Loucy (cell line): ENCODE measurements around the gene NCBP2.

Experiments
- H2AFZ ChIP-seq: fragments of 200-600 bp; sonication (generic); 2 replicates; pipeline ENCODE4 v1.6.0; 2016; ENCODE audit warnings: antibody characterized with exemption, mild to moderate bottlenecking, low read length, moderate library complexity
- H3F3A ChIP-seq: fragments of 200-600 bp; 2 replicates; pipeline ENCODE4 v1.6.0; 2016; ENCODE audit warnings: antibody characterized with exemption, low read depth, mild to moderate bottlenecking
- H3K27me3 ChIP-seq: fragments of 200-600 bp; sonication (generic); 2 replicates; pipeline ENCODE4 v1.6.1; 2014; ENCODE audit warnings: low read length, mild to moderate bottlenecking; ENCODE audit not compliant: insufficient read depth, poor library complexity, severe bottlenecking
- H3K36me3 ChIP-seq: fragments of 200-600 bp; sonication (generic); 2 replicates; pipeline ENCODE4 v1.6.1; 2016; ENCODE audit warnings: low read length; ENCODE audit not compliant: insufficient read depth
- H3K4me1 ChIP-seq: fragments of 200-600 bp; sonication (generic); 2 replicates; pipeline ENCODE4 v1.5.1; 2014; ENCODE audit warnings: low read length, mild to moderate bottlenecking; ENCODE audit not compliant: insufficient read depth, poor library complexity, severe bottlenecking
- H3K4me2 ChIP-seq: fragments of 200-600 bp; sonication (generic); 2 replicates; pipeline ENCODE4 v1.6.0; 2014; ENCODE audit warnings: antibody characterized with exemption, low read length, low read depth, mild to moderate bottlenecking; ENCODE audit not compliant: poor library complexity, severe bottlenecking
- H3K4me3 ChIP-seq: fragments of 200-600 bp; sonication (generic); 2 replicates; pipeline ENCODE4 v1.5.1; 2014; ENCODE audit warnings: low read length, mild to moderate bottlenecking, mixed read lengths; ENCODE audit not compliant: poor library complexity, severe bottlenecking
- H3K79me2 ChIP-seq: fragments of 200-600 bp; sonication (generic); 2 replicates; pipeline ENCODE4 v1.6.1; 2014; ENCODE audit warnings: low read length; ENCODE audit not compliant: insufficient read depth
- H3K9ac ChIP-seq: fragments of 200-600 bp; sonication (generic); 2 replicates; pipeline ENCODE4 v1.6.0; 2014; ENCODE audit warnings: mild to moderate bottlenecking, low read depth, low read length, moderate library complexity; ENCODE audit not compliant: poor library complexity, severe bottlenecking
- H3K9me2 ChIP-seq: fragments of 200-600 bp; sonication (generic); replicated peaks from 2 replicates; pipeline ENCODE4 v1.6.1; 2016; ENCODE audit warnings: low read depth, low read length, mixed read lengths
- H3K9me3 ChIP-seq: fragments of 200-600 bp; sonication (generic); 2 replicates; pipeline ENCODE4 v1.6.1; 2014; ENCODE audit warnings: mild to moderate bottlenecking, antibody characterized with exemption, low read length, low read depth; ENCODE audit not compliant: insufficient read depth
- H4K20me1 ChIP-seq: fragments of 200-600 bp; sonication (generic); 2 replicates; pipeline ENCODE4 v1.6.0; 2014; ENCODE audit warnings: antibody characterized with exemption, low read length, mild to moderate bottlenecking; ENCODE audit not compliant: insufficient read depth, poor library complexity, severe bottlenecking
- EZH2phosphoT487 ChIP-seq: fragments of 200-600 bp; IDR thresholded peaks from 2 replicates; pipeline ENCODE4 v1.6.1; 2018; ENCODE audit warnings: antibody characterized with exemption, mild to moderate bottlenecking, moderate library complexity, borderline replicate concordance
- TF ChIP-seq, protein P1 (sequence below): fragments of 200-600 bp; sonication (generic); conservative IDR thresholded peaks from 2 replicates; pipeline ENCODE4 v1.5.1; 2014; ENCODE audit warnings: mild to moderate bottlenecking, antibody characterized with exemption, low read length

NCBP2 gene

DNA sequence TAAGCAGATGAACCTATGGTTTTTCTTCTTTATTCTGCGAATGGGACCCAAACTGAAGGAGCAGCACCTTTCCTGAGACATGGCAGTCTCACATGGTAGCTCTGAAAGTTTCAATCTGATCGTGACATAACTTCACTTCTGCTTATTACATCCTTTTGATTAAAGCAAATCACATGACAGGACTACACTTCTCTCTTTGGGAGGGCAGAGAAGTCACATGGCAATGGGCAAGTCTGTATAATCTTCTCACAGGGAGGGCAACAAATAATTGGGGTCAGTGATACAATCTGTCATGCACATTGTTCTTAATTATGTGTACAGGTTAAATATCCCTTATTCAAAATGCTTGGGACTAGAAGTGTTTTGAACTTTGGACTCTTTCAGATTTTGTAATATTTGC, 21.6 kb downstream of the NCBP2 start:
- Histone ChIP-seq H3K79me2 (no peaks in the 10 kb centered on the region), H3K9ac (no peak overlapping the region), H3F3A (no peaks in the 10 kb centered on the region), H3K9me3 (no peaks in the 10 kb centered on the region), H2AFZ (no peak overlapping the region), H3K4me2 (no peak overlapping the region), H3K4me1 (no peaks in the 10 kb centered on the region), H3K4me3 (no peak overlapping the region), H3K9me2 (no peaks in the 10 kb centered on the region), H3K27me3 (no peaks in the 10 kb centered on the region), H4K20me1 (no peaks in the 10 kb centered on the region), H3K36me3 (peaks cover 33% of the 10 kb centered on the region; the same call in 1 of the 2 replicates)
- TF ChIP-seq, protein P1, sequence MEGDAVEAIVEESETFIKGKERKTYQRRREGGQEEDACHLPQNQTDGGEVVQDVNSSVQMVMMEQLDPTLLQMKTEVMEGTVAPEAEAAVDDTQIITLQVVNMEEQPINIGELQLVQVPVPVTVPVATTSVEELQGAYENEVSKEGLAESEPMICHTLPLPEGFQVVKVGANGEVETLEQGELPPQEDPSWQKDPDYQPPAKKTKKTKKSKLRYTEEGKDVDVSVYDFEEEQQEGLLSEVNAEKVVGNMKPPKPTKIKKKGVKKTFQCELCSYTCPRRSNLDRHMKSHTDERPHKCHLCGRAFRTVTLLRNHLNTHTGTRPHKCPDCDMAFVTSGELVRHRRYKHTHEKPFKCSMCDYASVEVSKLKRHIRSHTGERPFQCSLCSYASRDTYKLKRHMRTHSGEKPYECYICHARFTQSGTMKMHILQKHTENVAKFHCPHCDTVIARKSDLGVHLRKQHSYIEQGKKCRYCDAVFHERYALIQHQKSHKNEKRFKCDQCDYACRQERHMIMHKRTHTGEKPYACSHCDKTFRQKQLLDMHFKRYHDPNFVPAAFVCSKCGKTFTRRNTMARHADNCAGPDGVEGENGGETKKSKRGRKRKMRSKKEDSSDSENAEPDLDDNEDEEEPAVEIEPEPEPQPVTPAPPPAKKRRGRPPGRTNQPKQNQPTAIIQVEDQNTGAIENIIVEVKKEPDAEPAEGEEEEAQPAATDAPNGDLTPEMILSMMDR: no peak
- TF ChIP-seq EZH2phosphoT487: no peak

DNA sequence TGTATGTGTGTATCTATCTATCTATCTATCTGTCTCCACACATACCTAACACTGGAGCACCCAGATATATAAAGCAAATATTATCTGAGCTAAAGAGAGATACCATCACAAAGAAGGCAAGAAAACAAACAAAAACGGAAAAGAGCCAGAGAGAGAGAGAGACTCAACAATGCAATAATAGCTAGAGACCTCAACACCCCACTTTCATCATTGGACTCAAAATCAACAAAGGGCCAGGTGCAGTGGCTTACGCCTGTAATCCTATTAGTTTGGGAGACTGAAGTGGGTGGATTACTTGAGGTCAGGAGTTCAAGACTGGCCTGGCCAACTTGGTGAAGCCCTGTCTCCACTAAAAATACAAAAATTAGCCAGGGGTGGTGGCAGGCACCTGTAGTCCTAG, 23.4 kb downstream of the NCBP2 start:
- Histone ChIP-seq H3K36me3 (peaks cover 34% of the 10 kb centered on the region; the same call in 1 of the 2 replicates), H3K4me3 (no peak overlapping the region), H3K27me3 (no peaks in the 10 kb centered on the region), H3K4me1 (no peaks in the 10 kb centered on the region), H4K20me1 (no peaks in the 10 kb centered on the region), H2AFZ (no peak overlapping the region), H3K9me3 (no peaks in the 10 kb centered on the region), H3F3A (no peaks in the 10 kb centered on the region), H3K9me2 (no peaks in the 10 kb centered on the region), H3K79me2 (no peaks in the 10 kb centered on the region), H3K9ac (no peak overlapping the region), H3K4me2 (no peak overlapping the region)
- TF ChIP-seq EZH2phosphoT487: no peak
- TF ChIP-seq, protein P1: no peak

DNA sequence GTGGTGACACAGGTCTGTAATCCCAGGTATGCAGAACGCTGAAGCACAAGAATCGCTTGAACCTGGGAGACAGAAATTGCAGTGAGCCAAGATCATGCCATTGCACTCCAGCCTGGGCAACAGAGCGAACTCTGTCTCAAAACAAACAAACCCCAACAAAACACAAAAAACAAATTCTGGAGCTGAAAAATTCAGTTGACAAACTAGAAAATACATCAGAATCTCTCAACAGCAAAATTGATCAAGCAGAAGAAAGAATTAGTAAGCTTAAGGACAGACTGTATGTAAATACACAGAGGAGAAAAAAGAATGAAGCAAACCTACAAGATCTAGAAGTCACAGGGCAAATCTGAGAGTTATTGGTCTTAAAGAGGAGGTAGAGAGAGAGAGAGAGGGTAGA, 25.3 kb downstream of the NCBP2 start:
- no peak overlapping the region for H3K9ac ChIP-seq
- H3K4me3 ChIP-seq: no peak overlapping the region
- H3K9me3 ChIP-seq: no peaks in the 10 kb centered on the region
- H3F3A ChIP-seq: no peaks in the 10 kb centered on the region
- H3K79me2 ChIP-seq: no peaks in the 10 kb centered on the region
- H3K27me3 ChIP-seq: no peaks in the 10 kb centered on the region
- H2AFZ ChIP-seq: no peak overlapping the region
- peaks cover 19% of the 10 kb centered on the region; the same call in 1 of the 2 replicates for H3K36me3 ChIP-seq
- H3K9me2 ChIP-seq: no peaks in the 10 kb centered on the region
- no peak overlapping the region for H3K4me2 ChIP-seq
- no peak for TF ChIP-seq EZH2phosphoT487
- TF ChIP-seq, protein P1: no peak
- no peaks in the 10 kb centered on the region for H3K4me1 ChIP-seq
- no peaks in the 10 kb centered on the region for H4K20me1 ChIP-seq
